ENCODE data around the gene MUC13. TPM values are rescaled to one million over a fixed set of nuclear protein-coding genes. Genes with fewer than 3 reads are reported as not detected.
A peak's percentile ranks its signal among the peaks of the same experiment; 100 is the strongest.

Gene MUC13
- total and polyA plus RNA-seq, 2 donors from 2014 or later = 1.9 to 6.4 TPM

GRCh38 chr3:124882816-124883747, 51.5 kb downstream of the MUC13 start:
- Histone ChIP-seq H3K36me3 (ENCODE audit: control insufficient read depth in 2 of 3, insufficient read depth in 3 of 3, low read length in 3 of 3) (no peaks in the 10 kb centered on the region), H3K4me3 (ENCODE audit: low read length in 3 of 3) (no peak overlapping the region), H3K27ac (ENCODE audit: low read depth in 2 of 2, low read length in 2 of 2) (peak overlapping the region in 1 of 2 donors; percentile 7), H3K4me1 (ENCODE audit: control insufficient read depth in 2 of 3, insufficient read depth in 2 of 3, low read depth in 1 of 3, low read length in 3 of 3) (peaks cover 0 to 21% (median 15%) of the 10 kb centered on the region in 3 donors), H3K27me3 (ENCODE audit: control insufficient read depth, insufficient read depth, low read length) (no peaks in the 10 kb centered on the region), H3K9ac (ENCODE audit: low read length in 3 of 3) (peak overlapping the region in 1 of 3 donors; percentile 41), H3K9me3 (ENCODE audit: control insufficient read depth in 2 of 3, insufficient read depth in 1 of 3, low read length in 3 of 3) (no peaks in the 10 kb centered on the region)
- TF ChIP-seq CTCF (IDR thresholded peaks at IDR 0.05; ENCODE audit: borderline replicate concordance, extremely low read depth, insufficient read depth) = no peak
- FAIRE-seq (no peak), DNase-seq (peak in 3 of 5 donors; percentile 32 to 70 (median 69))
- intact Hi-C loops (cut with DNase I) = no loop called here

GRCh38 chr3:124881976-124882697, 52.4 kb downstream of the MUC13 start:
- H3K27me3 ChIP-seq (ENCODE audit: control insufficient read depth, insufficient read depth, low read length) = no peaks in the 10 kb centered on the region
- no peaks in the 10 kb centered on the region for H3K36me3 ChIP-seq (ENCODE audit: control insufficient read depth in 2 of 3, insufficient read depth in 3 of 3, low read length in 3 of 3)
- no peak overlapping the region for H3K27ac ChIP-seq (ENCODE audit: low read depth in 2 of 2, low read length in 2 of 2)
- H3K4me1 ChIP-seq (ENCODE audit: control insufficient read depth in 2 of 3, insufficient read depth in 2 of 3, low read depth in 1 of 3, low read length in 3 of 3) = peaks cover 0 to 21% (median 18%) of the 10 kb centered on the region in 3 donors
- DNase-seq (no peak), FAIRE-seq (no peak)
- H3K9me3 ChIP-seq (ENCODE audit: control insufficient read depth in 2 of 3, insufficient read depth in 1 of 3, low read length in 3 of 3) = no peaks in the 10 kb centered on the region
- H3K4me3 ChIP-seq (ENCODE audit: low read length in 3 of 3) = no peak overlapping the region
- intact Hi-C loops (cut with DNase I) = no loop called here
- H3K9ac ChIP-seq (ENCODE audit: low read length in 3 of 3) = peak overlapping the region in 1 of 3 donors; percentile 41
- no peak for TF ChIP-seq CTCF (IDR thresholded peaks at IDR 0.05; ENCODE audit: borderline replicate concordance, extremely low read depth, insufficient read depth)

- Histone ChIP-seq H3K4me3 (ENCODE audit: low read length in 3 of 3) (peak overlapping the region in 1 of 3 donors; percentile 7), H3K27me3 (ENCODE audit: control insufficient read depth, insufficient read depth, low read length) (no peaks in the 10 kb centered on the region), H3K9ac (ENCODE audit: low read length in 3 of 3) (peak overlapping the region in 1 of 3 donors; percentile 30), H3K4me1 (ENCODE audit: control insufficient read depth in 2 of 3, insufficient read depth in 2 of 3, low read depth in 1 of 3, low read length in 3 of 3) (peaks cover 0 to 24% (median 21%) of the 10 kb centered on the region in 3 donors), H3K36me3 (ENCODE audit: control insufficient read depth in 2 of 3, insufficient read depth in 3 of 3, low read length in 3 of 3) (no peaks in the 10 kb centered on the region), H3K27ac (ENCODE audit: low read depth in 2 of 2, low read length in 2 of 2) (peak overlapping the region; percentile 75 to 80), H3K9me3 (ENCODE audit: control insufficient read depth in 2 of 3, insufficient read depth in 1 of 3, low read length in 3 of 3) (no peaks in the 10 kb centered on the region)
- FAIRE-seq (no peak), DNase-seq (no peak)
- intact Hi-C loops (cut with DNase I) = no loop called here
- TF ChIP-seq CTCF (IDR thresholded peaks at IDR 0.05; ENCODE audit: borderline replicate concordance, extremely low read depth, insufficient read depth) = no peak
Measured at GRCh38 chr3:124879337-124879680, 55.2 kb downstream of the MUC13 start.

All from kidney (tissue), 14 donors.